ENCODE results near the gene CCR3. TPM values are rescaled to one million over a fixed set of nuclear protein-coding genes. Genes with fewer than 3 reads are reported as not detected.
A peak's percentile ranks its signal among the peaks of the same experiment; 100 is the strongest.

CCR3 gene
- total and polyA plus RNA-seq, 9 of the 15 experiments (the other 6 are each of a cell fraction or from before 2014, with no cell fraction given) = not detected

DNA sequence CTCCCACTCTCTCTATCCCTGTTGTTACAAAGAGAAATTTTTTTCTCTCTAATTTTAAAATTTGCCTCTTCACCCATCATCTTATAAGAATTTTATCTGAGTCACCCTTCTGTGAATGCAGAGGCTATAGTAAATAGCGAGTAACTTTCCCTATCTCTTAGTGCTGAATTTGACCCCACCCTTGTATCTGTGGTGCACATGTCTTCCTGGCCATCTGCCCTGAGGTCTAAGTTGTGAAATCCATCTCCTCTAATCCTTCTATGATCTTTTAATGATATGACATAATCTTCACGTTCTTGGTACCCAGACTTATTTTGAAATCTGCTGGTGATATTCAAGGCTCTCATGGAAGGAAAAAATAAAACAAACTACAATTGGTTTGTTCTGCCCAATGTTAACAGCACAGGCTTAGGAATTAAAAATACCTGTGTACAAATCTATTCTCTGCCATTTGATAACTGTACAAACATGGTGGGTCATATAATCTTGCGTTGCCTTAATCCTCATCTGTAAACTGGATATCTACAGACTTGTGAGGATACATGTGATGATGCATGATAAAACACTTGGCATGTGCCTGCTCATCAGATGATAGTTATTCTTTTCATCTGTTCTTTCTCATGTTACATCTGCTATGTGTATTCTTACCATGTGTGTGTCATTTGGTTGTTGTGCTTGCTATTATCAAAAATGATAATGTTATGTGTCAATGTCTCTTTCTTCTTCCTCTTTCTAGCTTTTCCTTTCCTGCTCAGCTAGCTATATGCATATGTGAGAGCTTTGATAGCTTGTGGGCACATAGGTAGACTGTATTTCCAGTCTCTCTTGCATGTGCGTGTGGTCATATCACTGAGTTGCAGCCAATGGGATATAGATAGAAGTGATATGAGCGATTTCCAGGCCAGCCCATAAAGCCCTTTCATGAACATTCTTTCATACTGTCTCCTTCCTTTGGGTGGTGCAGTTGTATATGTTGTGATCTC lies 13.7 kb upstream of the CCR3 start (continued):
- TF ChIP-seq, protein P1, sequence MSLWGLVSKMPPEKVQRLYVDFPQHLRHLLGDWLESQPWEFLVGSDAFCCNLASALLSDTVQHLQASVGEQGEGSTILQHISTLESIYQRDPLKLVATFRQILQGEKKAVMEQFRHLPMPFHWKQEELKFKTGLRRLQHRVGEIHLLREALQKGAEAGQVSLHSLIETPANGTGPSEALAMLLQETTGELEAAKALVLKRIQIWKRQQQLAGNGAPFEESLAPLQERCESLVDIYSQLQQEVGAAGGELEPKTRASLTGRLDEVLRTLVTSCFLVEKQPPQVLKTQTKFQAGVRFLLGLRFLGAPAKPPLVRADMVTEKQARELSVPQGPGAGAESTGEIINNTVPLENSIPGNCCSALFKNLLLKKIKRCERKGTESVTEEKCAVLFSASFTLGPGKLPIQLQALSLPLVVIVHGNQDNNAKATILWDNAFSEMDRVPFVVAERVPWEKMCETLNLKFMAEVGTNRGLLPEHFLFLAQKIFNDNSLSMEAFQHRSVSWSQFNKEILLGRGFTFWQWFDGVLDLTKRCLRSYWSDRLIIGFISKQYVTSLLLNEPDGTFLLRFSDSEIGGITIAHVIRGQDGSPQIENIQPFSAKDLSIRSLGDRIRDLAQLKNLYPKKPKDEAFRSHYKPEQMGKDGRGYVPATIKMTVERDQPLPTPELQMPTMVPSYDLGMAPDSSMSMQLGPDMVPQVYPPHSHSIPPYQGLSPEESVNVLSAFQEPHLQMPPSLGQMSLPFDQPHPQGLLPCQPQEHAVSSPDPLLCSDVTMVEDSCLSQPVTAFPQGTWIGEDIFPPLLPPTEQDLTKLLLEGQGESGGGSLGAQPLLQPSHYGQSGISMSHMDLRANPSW (CRISPR knock-in tag; IDR thresholded peaks at IDR 0.05) = no peak
- TF ChIP-seq RCOR1 (IDR thresholded peaks at IDR 0.05; ENCODE audit: borderline replicate concordance in 1 of 2, low read depth in 2 of 2, low read length in 2 of 2) (no peak), ZBTB17 (CRISPR knock-in tag; IDR thresholded peaks at IDR 0.05) (no peak), SREBF1 (IDR thresholded peaks at IDR 0.05; ENCODE audit: borderline replicate concordance, low read depth, low read length) (no peak), KLF1 (tag; IDR thresholded peaks at IDR 0.05) (no peak), ZNF77 (CRISPR knock-in tag; IDR thresholded peaks at IDR 0.05) (no peak), TAL1 (IDR thresholded peaks at IDR 0.05) (peak; percentile 67)

DNA sequence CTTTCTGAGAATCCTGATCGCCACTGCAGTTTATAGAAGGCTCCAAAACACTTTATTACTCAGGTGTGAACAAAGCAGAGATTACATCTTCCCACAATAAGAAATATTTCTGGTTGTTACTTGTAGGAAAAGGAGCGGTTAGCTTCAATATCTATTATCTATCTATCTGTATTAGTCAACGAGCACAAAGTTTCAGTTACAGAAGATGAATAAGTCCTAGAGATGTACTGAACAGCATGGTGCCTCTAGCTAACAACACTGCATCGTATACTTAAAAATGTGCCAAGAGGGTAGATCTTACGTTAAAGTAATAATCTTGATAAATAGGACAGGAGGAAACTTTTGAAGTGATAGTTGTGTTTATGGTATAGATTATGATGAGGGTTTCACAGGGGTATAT lies 10.9 kb upstream of the CCR3 start:
- WGBS (ENCODE audit: insufficient coverage, low coverage, missing lambda C conversion rate) = under 1% methylated on average over 5 of the region's 5 CpGs
- CTCF ChIA-PET (ENCODE audit: low intra/inter-chr PET ratio) = no interaction called here
- TF ChIP-seq, protein P2, sequence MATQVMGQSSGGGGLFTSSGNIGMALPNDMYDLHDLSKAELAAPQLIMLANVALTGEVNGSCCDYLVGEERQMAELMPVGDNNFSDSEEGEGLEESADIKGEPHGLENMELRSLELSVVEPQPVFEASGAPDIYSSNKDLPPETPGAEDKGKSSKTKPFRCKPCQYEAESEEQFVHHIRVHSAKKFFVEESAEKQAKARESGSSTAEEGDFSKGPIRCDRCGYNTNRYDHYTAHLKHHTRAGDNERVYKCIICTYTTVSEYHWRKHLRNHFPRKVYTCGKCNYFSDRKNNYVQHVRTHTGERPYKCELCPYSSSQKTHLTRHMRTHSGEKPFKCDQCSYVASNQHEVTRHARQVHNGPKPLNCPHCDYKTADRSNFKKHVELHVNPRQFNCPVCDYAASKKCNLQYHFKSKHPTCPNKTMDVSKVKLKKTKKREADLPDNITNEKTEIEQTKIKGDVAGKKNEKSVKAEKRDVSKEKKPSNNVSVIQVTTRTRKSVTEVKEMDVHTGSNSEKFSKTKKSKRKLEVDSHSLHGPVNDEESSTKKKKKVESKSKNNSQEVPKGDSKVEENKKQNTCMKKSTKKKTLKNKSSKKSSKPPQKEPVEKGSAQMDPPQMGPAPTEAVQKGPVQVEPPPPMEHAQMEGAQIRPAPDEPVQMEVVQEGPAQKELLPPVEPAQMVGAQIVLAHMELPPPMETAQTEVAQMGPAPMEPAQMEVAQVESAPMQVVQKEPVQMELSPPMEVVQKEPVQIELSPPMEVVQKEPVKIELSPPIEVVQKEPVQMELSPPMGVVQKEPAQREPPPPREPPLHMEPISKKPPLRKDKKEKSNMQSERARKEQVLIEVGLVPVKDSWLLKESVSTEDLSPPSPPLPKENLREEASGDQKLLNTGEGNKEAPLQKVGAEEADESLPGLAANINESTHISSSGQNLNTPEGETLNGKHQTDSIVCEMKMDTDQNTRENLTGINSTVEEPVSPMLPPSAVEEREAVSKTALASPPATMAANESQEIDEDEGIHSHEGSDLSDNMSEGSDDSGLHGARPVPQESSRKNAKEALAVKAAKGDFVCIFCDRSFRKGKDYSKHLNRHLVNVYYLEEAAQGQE (IDR thresholded peaks at IDR 0.05; ENCODE audit: borderline replicate concordance) = no peak
- TF ChIP-seq, protein P2 (CRISPR knock-in tag; IDR thresholded peaks at IDR 0.05; ENCODE audit: low read depth) = no peak
- no peak for TF ChIP-seq HDAC6 (IDR thresholded peaks at IDR 0.05; ENCODE audit: low read depth, low read length)

More for the DNA sequence above, 10.9 kb upstream of the CCR3 start:
- ATAC-seq = no peak
- Histone ChIP-seq H3K36me3 (ENCODE audit: control insufficient read depth, insufficient read depth, low read length) (no peaks in the 10 kb centered on the region), H3K4me2 (ENCODE audit: insufficient read depth, low read length) (no peak overlapping the region), H4K20me1 (replicated peaks; ENCODE audit: control insufficient read depth, insufficient read depth, low read length) (no peaks in the 10 kb centered on the region), H3K79me2 (ENCODE audit: control insufficient read depth, insufficient read depth, low read length) (no peaks in the 10 kb centered on the region), H3K4me3 (no peak overlapping the region), H3K9me1 (ENCODE audit: control insufficient read depth, insufficient read depth, low read length) (no peaks in the 10 kb centered on the region), H3K9ac (ENCODE audit: insufficient read depth in 1 of 2, low read depth in 2 of 2, low read length in 2 of 2) (no peak overlapping the region), H3K27me3 (ENCODE audit: control insufficient read depth in 2 of 2, insufficient read depth in 2 of 2, low read length in 2 of 2) (peaks cover 0 to 14% of the 10 kb centered on the region in 2 experiments; a peak in 3 of 5 replicates), H3K9me3 (replicated peaks; ENCODE audit: control insufficient read depth, insufficient read depth, low read depth, low read length) (no peaks in the 10 kb centered on the region), H3K4me1 (replicated peaks in 1 of 2; ENCODE audit: control insufficient read depth in 2 of 2, insufficient read depth in 2 of 2, low read length in 2 of 2) (no peaks in the 10 kb centered on the region; a peak in 2 of 5 replicates), H2AFZ (ENCODE audit: low read depth, low read length) (no peak overlapping the region), H3K27ac (ENCODE audit: extremely low read depth, low read depth, low read length) (no peak overlapping the region)
- no peak for FAIRE-seq
- POLR2A ChIA-PET = no interaction called here
- in situ Hi-C loops (cut with MboI) (no loop called here), intact Hi-C loops (cut with micrococcal nuclease) (no loop called here)
- no peak for DNase-seq (ENCODE audit: extremely low read depth in 1 of 4, low spot score in 3 of 4)
- no TSS peak for BruUV-seq (replicated peaks)

All from K562 (cell line).